Activated CD8-positive, alpha-beta memory T cell treated with anti-CD3 and anti-CD28 coated beads for 24 hours (primary cell): ENCODE data around the gene ACKR1.

Source experiments
- DNase-seq: peaks from one replicate; pipeline ENCODE4 v3.0.0-alpha.2; 2020

The ACKR1 gene

GRCh38 chr1:159187647-159188374 is 16.9 kb upstream of the ACKR1 start:
- DNase-seq = no peak

GRCh38 chr1:159188375-159188788 is 16.3 kb upstream of the ACKR1 start:
- DNase-seq = no peak

- no peak for DNase-seq
Measured at GRCh38 chr1:159190441-159190840, 14.2 kb upstream of the ACKR1 start.

- DNase-seq = no peak
Measured at GRCh38 chr1:159196543-159196942, 8.1 kb upstream of the ACKR1 start.

GRCh38 chr1:159197561-159198557 is 6.8 kb upstream of the ACKR1 start:
- DNase-seq = peak; percentile 76

GRCh38 chr1:159199901-159200300 is 4.8 kb upstream of the ACKR1 start:
- no peak for DNase-seq

- no peak for DNase-seq
Measured at GRCh38 chr1:159200769-159201168, 3.9 kb upstream of the ACKR1 start.

GRCh38 chr1:159201642-159202041 is 3.0 kb upstream of the ACKR1 start:
- DNase-seq = no peak

GRCh38 chr1:159203610-159204009 is 1.1 kb upstream of the ACKR1 start:
- DNase-seq = no peak

GRCh38 chr1:159205225-159205624 is 550 bp downstream of the ACKR1 start:
- no peak for DNase-seq

- no peak for DNase-seq
Measured at GRCh38 chr1:159206110-159206509, 1.4 kb downstream of the ACKR1 start.

GRCh38 chr1:159207080-159207479 is 2.4 kb downstream of the ACKR1 start:
- no peak for DNase-seq

GRCh38 chr1:159207774-159208173 is 3.1 kb downstream of the ACKR1 start:
- DNase-seq = no peak

- no peak for DNase-seq
Measured at GRCh38 chr1:159208175-159208825, 3.6 kb downstream of the ACKR1 start.

- DNase-seq = no peak
Measured at GRCh38 chr1:159209061-159209460, 4.4 kb downstream of the ACKR1 start.

- DNase-seq = peak; percentile 80
Measured at GRCh38 chr1:159211331-159212136, 6.9 kb downstream of the ACKR1 start.

GRCh38 chr1:159212596-159212995 is 7.9 kb downstream of the ACKR1 start:
- DNase-seq = no peak

- DNase-seq = peak; percentile 63
Measured at GRCh38 chr1:159214149-159214760, 9.6 kb downstream of the ACKR1 start.

GRCh38 chr1:159218649-159219636 is 14.3 kb downstream of the ACKR1 start:
- no peak for DNase-seq

- DNase-seq = no peak
Measured at GRCh38 chr1:159222075-159222865, 17.6 kb downstream of the ACKR1 start.
